ENCODE results near the gene AFMID. TPM values are rescaled to one million over a fixed set of nuclear protein-coding genes. Genes with fewer than 3 reads are reported as not detected.
A peak's percentile ranks its signal among the peaks of the same experiment; 100 is the strongest.

The AFMID gene
- total RNA-seq, 4 donors from 2014 or later, result 11.7 to 14.3 (median 12.1) TPM

GRCh38 chr17:78249818-78250806 is 63.0 kb downstream of the AFMID start:
- DNase-seq, result no peak
- intact Hi-C loops (cut with DNase I; ENCODE audit: low total_unique reads) (loop anchor here (5.0 kb wide), 1 partner anchor 73 kb away; no protein-coding TSS in a partner anchor), in situ Hi-C loops (cut with MboI; ENCODE audit: low sequenced_read_pairs in 4 of 4) (loop anchor here in 1 of 4 donors (10.0 kb wide), 1 partner anchor 135 kb away; no protein-coding TSS in a partner anchor)
- Histone ChIP-seq H3K4me1 (peaks cover 5% of the 10 kb centered on the region in 2 donors), H3K27me3 (no peaks in the 10 kb centered on the region), H3K4me3 (peak overlapping the region in 2 of 4 donors; percentile 13 to 33), H3K9me3 (no peaks in the 10 kb centered on the region), H3K27ac (peak overlapping the region in 2 of 4 donors; percentile 61 to 72), H3K36me3 (no peaks in the 10 kb centered on the region)
- ATAC-seq, result no peak
- TF ChIP-seq CTCF (IDR thresholded peaks at IDR 0.05 in 4 of 5, conservative IDR thresholded peaks at IDR 0.05 in 1 of 5) (no peak), POLR2A (IDR thresholded peaks at IDR 0.05) (no peak)

- intact Hi-C loops (cut with DNase I; ENCODE audit: low total_unique reads), result loop anchor here (1.0 to 5.0 kb wide), 3 partner anchors 74 to 171 kb away; no protein-coding TSS in a partner anchor
- ATAC-seq, result peak; percentile 67 to 74
- Histone ChIP-seq H3K4me1 (peaks cover 5 to 8% of the 10 kb centered on the region in 2 donors), H3K27me3 (no peaks in the 10 kb centered on the region), H3K4me3 (peak overlapping the region in 1 of 4 donors; percentile 4), H3K36me3 (no peaks in the 10 kb centered on the region), H3K9me3 (no peaks in the 10 kb centered on the region), H3K27ac (peak overlapping the region in 1 of 4 donors; percentile 11)
- DNase-seq, result peak; percentile 58 to 77
- in situ Hi-C loops (cut with MboI; ENCODE audit: low sequenced_read_pairs in 4 of 4), result no loop called here
- TF ChIP-seq CTCF (IDR thresholded peaks at IDR 0.05 in 4 of 5, conservative IDR thresholded peaks at IDR 0.05 in 1 of 5) (peak; percentile 97 to 100 (median 99)), POLR2A (IDR thresholded peaks at IDR 0.05) (no peak)
These were observed 64.0 kb downstream of the AFMID start for GRCh38 chr17:78250891-78251772.

GRCh38 chr17:78251773-78252103 is 64.6 kb downstream of the AFMID start:
- Histone ChIP-seq H3K36me3 (no peaks in the 10 kb centered on the region), H3K4me1 (peaks cover 5 to 8% of the 10 kb centered on the region in 2 donors), H3K27ac (no peak overlapping the region), H3K9me3 (no peaks in the 10 kb centered on the region), H3K4me3 (no peak overlapping the region), H3K27me3 (no peaks in the 10 kb centered on the region)
- ATAC-seq, result no peak
- no peak for DNase-seq
- intact Hi-C loops (cut with DNase I; ENCODE audit: low total_unique reads) (loop anchor here (1.0 to 5.0 kb wide), 3 partner anchors 74 to 171 kb away; no protein-coding TSS in a partner anchor), in situ Hi-C loops (cut with MboI; ENCODE audit: low sequenced_read_pairs in 4 of 4) (no loop called here)
- no peak for TF ChIP-seq CTCF (IDR thresholded peaks at IDR 0.05 in 4 of 5, conservative IDR thresholded peaks at IDR 0.05 in 1 of 5)
- no peak for TF ChIP-seq POLR2A (IDR thresholded peaks at IDR 0.05)

GRCh38 chr17:78252111-78252634 is 65.0 kb downstream of the AFMID start:
- H3K36me3 ChIP-seq, result no peaks in the 10 kb centered on the region
- no peaks in the 10 kb centered on the region for H3K27me3 ChIP-seq
- no peak overlapping the region for H3K4me3 ChIP-seq
- ATAC-seq (no peak), DNase-seq (no peak)
- in situ Hi-C loops (cut with MboI; ENCODE audit: low sequenced_read_pairs in 4 of 4), result no loop called here
- no peak overlapping the region for H3K27ac ChIP-seq
- no peak for TF ChIP-seq CTCF (IDR thresholded peaks at IDR 0.05 in 4 of 5, conservative IDR thresholded peaks at IDR 0.05 in 1 of 5)
- TF ChIP-seq POLR2A (IDR thresholded peaks at IDR 0.05), result no peak
- peaks cover 5 to 8% of the 10 kb centered on the region in 2 donors for H3K4me1 ChIP-seq
- no peaks in the 10 kb centered on the region for H3K9me3 ChIP-seq
- intact Hi-C loops (cut with DNase I; ENCODE audit: low total_unique reads), result loop anchor here (5.0 kb wide), 1 partner anchor 75 kb away; no protein-coding TSS in a partner anchor
